BLaER1 (cell line): ENCODE data around the gene TEX13C.
"Not testable (repeated sequence)": the region's sequence is repeated elsewhere in the genome, so short reads cannot be mapped to it uniquely, and the experiment has no call there.

Source experiments
- H3K27ac ChIP-seq: shearing (Covaris generic); formaldehyde crosslinking; 2 replicates; pipeline ENCODE4 v1.8.1; 2022
- H3K27me3 ChIP-seq: shearing (Covaris generic); formaldehyde crosslinking; 2 replicates; pipeline ENCODE4 v1.8.1; 2022
- H3K36me3 ChIP-seq: shearing (Covaris generic); formaldehyde crosslinking; 2 replicates; pipeline ENCODE4 v1.8.1; 2022
- H3K4me1 ChIP-seq: shearing (Covaris generic); formaldehyde crosslinking; 2 replicates; pipeline ENCODE4 v1.8.1; 2022
- H3K4me2 ChIP-seq: shearing (Covaris generic); formaldehyde crosslinking; 2 replicates; pipeline ENCODE4 v1.8.1; 2022
- H3K4me3 ChIP-seq: shearing (Covaris generic); formaldehyde crosslinking; 2 replicates; pipeline ENCODE4 v1.8.1; 2022
- H3K9ac ChIP-seq: shearing (Covaris generic); formaldehyde crosslinking; 2 replicates; pipeline ENCODE4 v1.8.1; 2022
- H3K9me3 ChIP-seq: shearing (Covaris generic); formaldehyde crosslinking; 2 replicates; pipeline ENCODE4 v1.8.1; 2022
- H4K20me1 ChIP-seq: shearing (Covaris generic); formaldehyde crosslinking; 2 replicates; pipeline ENCODE4 v1.8.1; 2022
- Cebpa-rat ChIP-seq: shearing (Covaris generic); IDR thresholded peaks from 2 replicates; pipeline ENCODE4 v1.8.1; 2022

The TEX13C gene

GRCh38 chrX:125306335-125306866 is 13.3 kb upstream of the TEX13C start:
- no peak overlapping the region for H3K4me3 ChIP-seq
- H3K27ac ChIP-seq, result no peak overlapping the region
- no peak overlapping the region for H3K4me2 ChIP-seq
- no peaks in the 10 kb centered on the region for H4K20me1 ChIP-seq
- H3K36me3 ChIP-seq, result no peaks in the 10 kb centered on the region
- H3K9me3 ChIP-seq, result no peaks in the 10 kb centered on the region
- no peaks in the 10 kb centered on the region for H3K4me1 ChIP-seq
- peaks cover 49% of the 10 kb centered on the region for H3K27me3 ChIP-seq
- H3K9ac ChIP-seq, result no peak overlapping the region
- no peak for TF ChIP-seq Cebpa-rat

- no peak overlapping the region for H3K4me2 ChIP-seq
- H3K4me3 ChIP-seq, result no peak overlapping the region
- H3K27ac ChIP-seq, result no peak overlapping the region
- H4K20me1 ChIP-seq, result no peaks in the 10 kb centered on the region
- H3K27me3 ChIP-seq, result peaks cover 41% of the 10 kb centered on the region
- H3K4me1 ChIP-seq, result no peaks in the 10 kb centered on the region
- no peak for TF ChIP-seq Cebpa-rat
- H3K9ac ChIP-seq, result no peak overlapping the region
- no peaks in the 10 kb centered on the region for H3K36me3 ChIP-seq
- peaks cover 15% of the 10 kb centered on the region for H3K9me3 ChIP-seq
These were observed 11.0 kb upstream of the TEX13C start for GRCh38 chrX:125308653-125309052.

GRCh38 chrX:125319166-125319565 is 505 bp upstream of the TEX13C start:
- not testable (repeated sequence) for H4K20me1 ChIP-seq, H3K27ac ChIP-seq, H3K36me3 ChIP-seq, H3K4me1 ChIP-seq, H3K4me3 ChIP-seq, H3K9ac ChIP-seq, H3K4me2 ChIP-seq
- H3K27me3 ChIP-seq, result peaks cover 27% of the 10 kb centered on the region
- H3K9me3 ChIP-seq, result peaks cover 16% of the 10 kb centered on the region

GRCh38 chrX:125322431-125322830 is 2.8 kb downstream of the TEX13C start:
- H3K27ac ChIP-seq, result no peak overlapping the region
- H3K9ac ChIP-seq, result no peak overlapping the region
- no peaks in the 10 kb centered on the region for H3K4me1 ChIP-seq
- no peak for TF ChIP-seq Cebpa-rat
- no peak overlapping the region for H3K4me2 ChIP-seq
- peaks cover 52% of the 10 kb centered on the region for H3K27me3 ChIP-seq
- H3K9me3 ChIP-seq, result peaks cover 16% of the 10 kb centered on the region
- H3K36me3 ChIP-seq, result no peaks in the 10 kb centered on the region
- H3K4me3 ChIP-seq, result no peak overlapping the region
- peaks cover 2% of the 10 kb centered on the region; the same call in 1 of the 2 replicates for H4K20me1 ChIP-seq

DNA sequence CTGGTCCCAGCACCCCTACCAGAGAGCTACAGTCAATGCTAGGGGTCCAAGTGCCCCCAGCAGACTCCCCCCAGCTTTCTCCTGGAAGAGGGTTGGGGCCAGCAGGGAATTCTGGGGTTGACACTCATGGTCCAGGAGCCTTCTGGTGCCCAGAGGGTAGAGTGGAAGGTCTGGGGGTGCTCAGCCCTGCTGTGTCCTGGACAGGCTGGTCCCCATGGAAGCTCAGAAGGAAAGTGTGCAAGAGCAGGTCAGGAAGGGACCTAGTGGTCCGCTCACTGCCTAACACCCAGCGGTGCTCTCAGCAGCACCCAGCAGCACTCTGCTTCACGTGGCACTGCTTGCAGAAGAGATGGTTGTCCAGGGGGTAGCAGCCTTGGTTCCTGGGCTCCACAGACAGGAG is 6.9 kb downstream of the TEX13C start:
- no peak overlapping the region for H3K9ac ChIP-seq
- H3K9me3 ChIP-seq, result no peaks in the 10 kb centered on the region
- H3K36me3 ChIP-seq, result no peaks in the 10 kb centered on the region
- no peak overlapping the region for H3K27ac ChIP-seq
- no peak overlapping the region for H3K4me2 ChIP-seq
- H3K4me3 ChIP-seq, result no peak overlapping the region
- H4K20me1 ChIP-seq, result peaks cover 6% of the 10 kb centered on the region; the same call in 1 of the 2 replicates
- TF ChIP-seq Cebpa-rat, result no peak
- H3K27me3 ChIP-seq, result peaks cover 85% of the 10 kb centered on the region
- H3K4me1 ChIP-seq, result no peaks in the 10 kb centered on the region

GRCh38 chrX:125327891-125328290 is 8.2 kb downstream of the TEX13C start:
- Histone ChIP-seq H3K4me3 (no peak overlapping the region), H3K36me3 (no peaks in the 10 kb centered on the region), H4K20me1 (peaks cover 6% of the 10 kb centered on the region; the same call in 1 of the 2 replicates), H3K27me3 (peaks cover 89% of the 10 kb centered on the region), H3K4me1 (no peaks in the 10 kb centered on the region), H3K9ac (no peak overlapping the region), H3K4me2 (no peak overlapping the region), H3K27ac (no peak overlapping the region), H3K9me3 (no peaks in the 10 kb centered on the region)
- TF ChIP-seq Cebpa-rat, result no peak

GRCh38 chrX:125333583-125333982 is 13.9 kb downstream of the TEX13C start:
- no peak overlapping the region for H3K27ac ChIP-seq
- no peaks in the 10 kb centered on the region for H3K36me3 ChIP-seq
- peaks cover 84% of the 10 kb centered on the region for H3K27me3 ChIP-seq
- H3K4me2 ChIP-seq, result no peak overlapping the region
- TF ChIP-seq Cebpa-rat, result no peak
- H3K4me3 ChIP-seq, result no peak overlapping the region
- no peaks in the 10 kb centered on the region for H4K20me1 ChIP-seq
- no peaks in the 10 kb centered on the region for H3K4me1 ChIP-seq
- no peak overlapping the region for H3K9ac ChIP-seq
- peaks cover 10% of the 10 kb centered on the region for H3K9me3 ChIP-seq

DNA sequence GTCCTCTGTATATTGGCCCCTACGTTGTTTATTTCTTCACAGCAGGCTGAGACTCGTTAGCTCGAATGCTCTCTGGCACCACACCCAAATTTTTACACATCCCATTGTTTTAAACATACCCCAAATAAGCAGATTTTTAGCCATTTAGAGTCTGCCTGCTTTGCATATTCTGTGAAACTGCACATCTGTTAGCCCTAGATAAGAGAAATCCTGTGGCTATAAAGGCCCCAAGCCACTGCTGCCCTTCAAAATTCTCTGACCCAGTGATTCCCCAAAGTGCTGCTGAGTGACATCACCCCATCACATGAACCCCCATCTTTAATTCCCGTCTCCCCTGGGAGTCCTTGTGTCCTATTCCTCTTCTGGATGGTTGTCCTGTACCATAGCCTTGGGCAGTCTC is 20.8 kb downstream of the TEX13C start:
- TF ChIP-seq Cebpa-rat, result no peak
- no peak overlapping the region for H3K4me2 ChIP-seq
- no peaks in the 10 kb centered on the region for H4K20me1 ChIP-seq
- H3K4me1 ChIP-seq, result no peaks in the 10 kb centered on the region
- H3K9ac ChIP-seq, result no peak overlapping the region
- H3K27me3 ChIP-seq, result peaks cover 66% of the 10 kb centered on the region
- H3K9me3 ChIP-seq, result peaks cover 19% of the 10 kb centered on the region
- H3K36me3 ChIP-seq, result no peaks in the 10 kb centered on the region
- H3K4me3 ChIP-seq, result no peak overlapping the region
- no peak overlapping the region for H3K27ac ChIP-seq

DNA sequence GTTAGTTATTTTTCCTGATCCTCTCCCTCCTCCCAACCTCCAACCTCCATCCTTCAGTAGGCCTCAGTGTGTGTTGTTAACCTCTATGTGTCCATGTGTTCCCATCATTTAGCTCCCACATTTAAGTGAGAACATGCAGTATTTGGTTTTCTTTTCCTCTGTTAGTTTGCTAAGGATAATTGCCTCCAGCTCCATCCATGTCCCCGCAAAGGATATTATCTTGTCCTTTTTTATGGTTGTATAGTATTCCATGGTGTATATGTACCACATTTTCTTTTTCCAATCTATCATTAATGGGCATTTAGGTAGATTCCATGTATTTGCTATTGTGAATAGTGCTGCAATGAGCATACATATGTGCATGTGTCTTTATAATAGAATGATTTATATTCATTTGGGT is 54.5 kb downstream of the TEX13C start:
- H3K4me1 ChIP-seq, result no peaks in the 10 kb centered on the region
- H4K20me1 ChIP-seq, result no peaks in the 10 kb centered on the region
- no peaks in the 10 kb centered on the region for H3K9me3 ChIP-seq
- H3K27me3 ChIP-seq, result peaks cover 69% of the 10 kb centered on the region
- H3K4me3 ChIP-seq, result no peak overlapping the region
- no peak overlapping the region for H3K27ac ChIP-seq
- H3K9ac ChIP-seq, result no peak overlapping the region
- H3K36me3 ChIP-seq, result no peaks in the 10 kb centered on the region
- no peak for TF ChIP-seq Cebpa-rat
- no peak overlapping the region for H3K4me2 ChIP-seq
